HG03460 (cell line): ENCODE measurements around the gene MNAT1.
A peak's percentile ranks its signal among the peaks of the same experiment; 100 is the strongest.

Source experiments
- ATAC-seq: cut with Tn5 transposase; IDR thresholded peaks from one replicate; pipeline ENCODE4 v1.9.1; 2021; ENCODE audit not compliant: unreplicated experiment

Gene MNAT1

DNA sequence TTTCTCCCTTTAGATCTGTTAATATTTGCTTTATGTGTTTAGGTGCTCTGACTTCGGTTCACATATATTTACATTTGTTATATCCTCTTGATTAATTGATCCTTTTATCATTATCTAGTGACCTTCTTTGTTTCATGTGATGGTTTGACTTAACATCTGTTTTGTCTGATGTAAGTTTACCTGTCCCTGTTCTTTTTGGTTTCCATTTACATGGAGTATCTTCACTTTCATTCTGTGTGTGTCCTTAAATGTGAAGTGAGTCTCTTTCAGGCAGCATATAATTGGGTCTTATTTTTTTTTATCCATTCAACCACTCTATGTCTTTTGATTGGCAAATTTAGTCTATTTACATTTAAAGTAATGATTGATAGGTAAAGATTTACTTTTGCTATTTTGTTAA is 222.1 kb downstream of the MNAT1 start:
- ATAC-seq, result no peak

DNA sequence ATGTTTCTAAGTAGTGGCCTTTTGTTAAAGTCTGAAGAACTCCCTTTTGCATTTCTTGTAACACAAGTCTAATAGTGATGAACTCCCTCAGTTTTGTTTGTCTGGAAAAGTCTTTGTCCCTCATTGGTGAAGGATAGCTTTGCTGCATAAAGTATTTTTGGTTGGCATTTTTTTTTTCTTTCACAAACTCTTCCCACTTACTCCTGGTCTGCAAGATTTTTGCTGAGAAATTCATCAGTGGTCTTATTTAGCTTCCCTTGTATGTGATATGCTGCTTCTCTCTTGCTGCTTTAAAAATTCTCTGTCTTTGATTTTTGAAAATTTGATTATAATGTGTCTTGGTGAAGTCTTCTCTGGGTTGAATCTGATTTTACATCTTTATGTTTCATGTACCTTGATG is 223.6 kb downstream of the MNAT1 start:
- no peak for ATAC-seq

DNA sequence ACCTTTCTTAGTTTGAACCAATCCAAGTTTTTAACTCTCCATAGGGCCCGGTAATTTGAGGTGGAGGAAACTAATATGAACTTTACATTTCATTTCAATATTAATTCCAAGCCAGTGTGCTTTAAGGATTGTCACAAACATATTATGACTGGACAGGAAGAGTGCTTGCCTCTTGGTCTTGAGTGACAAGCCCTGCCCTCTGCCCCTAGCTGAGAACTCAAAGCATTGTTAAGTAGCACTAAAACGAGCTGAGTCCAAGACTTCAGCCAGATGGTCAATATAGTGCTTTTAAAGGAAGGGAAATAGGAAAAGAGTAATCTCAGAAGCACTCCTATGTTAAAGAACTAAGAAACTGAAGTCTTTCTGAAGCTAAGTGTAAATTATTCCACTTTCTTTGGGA is 229.2 kb downstream of the MNAT1 start:
- ATAC-seq, result no peak

DNA sequence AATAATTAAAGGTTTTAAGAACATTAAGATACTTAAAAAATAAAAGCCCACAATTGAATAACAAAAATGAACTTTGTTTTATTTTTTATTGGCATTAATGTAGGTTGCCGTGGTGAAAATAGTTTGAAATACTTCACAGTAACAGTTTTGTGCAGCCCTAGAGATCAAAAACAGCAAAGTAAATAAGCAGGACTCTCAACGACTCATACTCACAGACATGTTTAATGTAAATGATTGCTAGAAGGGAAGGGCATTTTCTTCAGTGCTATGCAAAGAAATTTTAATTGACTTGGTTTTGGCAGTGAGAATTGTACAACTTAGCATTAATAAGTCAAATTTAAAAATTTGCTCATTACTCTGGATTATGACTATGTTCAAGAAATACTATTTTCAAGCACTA is 230.3 kb downstream of the MNAT1 start:
- ATAC-seq, result no peak

DNA sequence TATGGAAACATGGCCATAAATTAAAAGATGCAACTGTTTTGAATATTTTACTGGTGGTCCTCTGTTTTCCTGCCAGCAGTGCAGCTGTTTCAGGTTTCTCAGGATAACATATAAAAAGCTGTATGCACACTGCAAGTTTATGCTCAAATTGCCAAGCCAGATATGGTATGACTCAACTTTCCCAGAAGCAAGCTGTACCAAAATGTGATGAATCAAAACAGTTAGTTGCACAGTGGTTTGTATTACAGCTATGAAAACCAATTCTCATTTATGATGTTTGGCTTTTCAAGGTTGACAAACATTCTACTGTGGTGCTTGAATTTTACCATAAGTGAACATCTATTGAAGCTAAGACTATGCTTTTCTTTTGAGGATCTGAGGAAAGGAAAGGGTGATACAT is 230.8 kb downstream of the MNAT1 start:
- ATAC-seq, result no peak

DNA sequence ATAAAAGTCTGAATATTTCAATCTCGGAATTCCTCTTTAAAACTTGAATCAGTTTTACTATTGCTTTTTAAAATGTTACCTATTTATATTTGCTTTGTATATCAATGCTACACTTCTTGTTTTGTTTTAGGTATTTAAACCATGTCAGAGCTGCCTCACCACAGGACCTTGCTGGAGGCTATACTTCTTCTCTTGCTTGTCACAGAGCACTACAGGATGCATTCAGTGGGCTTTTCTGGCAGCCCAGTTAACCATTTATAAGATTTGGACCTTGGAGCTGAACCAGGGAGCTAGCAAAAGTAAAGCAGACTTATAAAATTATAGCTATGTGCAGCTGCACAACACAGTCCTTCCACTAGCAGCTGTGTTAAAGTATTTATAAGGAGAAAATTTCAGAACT is 233.5 kb downstream of the MNAT1 start:
- no peak for ATAC-seq

DNA sequence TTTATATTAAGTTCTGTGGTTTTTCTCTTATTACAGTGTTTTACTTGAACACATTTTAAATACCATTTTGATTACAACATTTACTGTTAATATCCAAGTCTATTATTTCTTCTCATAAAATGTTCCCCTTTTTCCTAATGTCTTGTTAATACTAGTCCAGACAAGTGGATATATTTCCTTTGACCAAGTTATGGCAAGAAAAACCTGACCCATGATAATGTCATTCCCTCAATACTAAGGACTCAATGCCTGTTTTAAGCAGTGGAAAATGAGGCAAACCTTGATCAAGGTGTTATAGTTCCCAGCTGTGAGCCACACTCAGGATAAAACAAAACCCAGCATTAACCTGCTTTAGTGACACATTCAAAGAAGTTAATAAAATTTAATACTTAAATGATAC is 234.1 kb downstream of the MNAT1 start:
- no peak for ATAC-seq

DNA sequence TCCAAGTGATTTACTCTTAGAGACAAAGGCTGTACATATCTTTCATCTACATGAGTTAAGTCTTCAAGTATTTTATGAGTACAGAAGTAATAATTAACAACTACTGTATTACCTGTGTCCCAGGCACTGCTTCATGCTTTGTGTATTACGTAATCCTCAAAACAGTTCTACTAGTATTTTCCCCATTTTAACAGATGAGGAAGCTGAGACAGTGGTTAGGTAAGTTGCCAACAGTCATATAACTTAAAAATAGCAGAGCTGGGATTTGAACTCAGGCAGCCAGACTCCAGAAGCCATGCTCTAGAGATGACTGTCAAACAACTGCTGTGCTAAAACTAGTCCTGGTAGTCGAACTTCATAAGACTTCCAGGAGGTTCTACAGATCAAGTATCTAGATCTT is 235.6 kb downstream of the MNAT1 start:
- no peak for ATAC-seq

DNA sequence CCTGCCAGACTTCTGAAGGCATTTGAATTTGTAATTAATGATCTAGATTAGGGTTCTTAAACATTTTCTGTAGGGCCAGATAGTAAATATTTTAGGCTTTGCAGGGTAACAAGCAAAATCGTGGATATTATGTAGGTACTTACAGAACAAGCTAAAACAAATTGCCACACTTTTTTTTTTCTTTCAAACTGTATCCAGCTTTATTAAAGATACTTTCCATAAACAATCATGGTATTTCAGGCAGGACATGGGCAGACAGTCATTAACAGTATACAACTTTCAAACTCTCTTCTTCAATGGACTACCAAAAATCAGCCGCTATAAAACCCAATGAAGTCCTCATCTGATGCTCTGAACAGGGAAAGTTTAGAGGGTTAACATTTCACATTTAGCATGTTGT is 236.7 kb downstream of the MNAT1 start:
- ATAC-seq, result no peak

DNA sequence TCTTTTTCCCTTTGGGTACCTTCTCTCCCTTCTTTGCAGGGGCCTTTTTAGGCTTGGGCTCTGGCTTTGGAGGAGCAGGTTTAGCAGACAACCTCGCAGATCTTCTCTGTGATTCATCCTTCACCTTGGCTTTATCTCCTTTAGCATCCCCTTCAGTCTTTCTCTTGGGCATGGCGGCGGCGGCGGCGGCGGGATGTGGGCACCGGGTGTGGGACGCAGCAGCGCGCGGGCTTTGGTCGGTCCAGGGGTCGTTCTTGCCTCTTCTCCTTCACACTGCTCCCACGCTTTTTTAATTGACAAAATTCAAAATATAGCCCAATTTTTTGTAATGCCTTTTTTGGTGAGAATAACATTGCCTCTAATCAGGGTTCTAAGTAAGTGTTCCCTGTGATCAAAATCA is 237.7 kb downstream of the MNAT1 start:
- no peak for ATAC-seq

DNA sequence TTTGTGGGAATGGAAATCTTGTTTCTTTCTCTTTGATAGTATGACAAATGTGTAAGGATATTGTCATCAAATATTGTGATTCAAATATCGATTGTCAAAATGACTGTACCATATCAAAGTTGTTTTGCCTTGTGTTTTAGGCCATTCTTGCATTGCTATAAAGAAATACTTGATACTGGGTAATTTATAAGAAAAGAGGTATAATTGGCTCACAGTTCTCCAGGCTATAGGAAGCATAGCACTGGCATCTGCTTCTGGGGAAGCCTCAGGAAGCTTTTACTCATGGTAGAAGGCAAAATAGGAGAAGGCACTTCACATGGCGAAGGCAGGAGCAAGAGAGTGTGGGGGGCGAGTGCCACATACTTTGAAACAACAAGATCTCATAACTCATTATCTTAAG is 238.5 kb downstream of the MNAT1 start:
- ATAC-seq, result no peak

DNA sequence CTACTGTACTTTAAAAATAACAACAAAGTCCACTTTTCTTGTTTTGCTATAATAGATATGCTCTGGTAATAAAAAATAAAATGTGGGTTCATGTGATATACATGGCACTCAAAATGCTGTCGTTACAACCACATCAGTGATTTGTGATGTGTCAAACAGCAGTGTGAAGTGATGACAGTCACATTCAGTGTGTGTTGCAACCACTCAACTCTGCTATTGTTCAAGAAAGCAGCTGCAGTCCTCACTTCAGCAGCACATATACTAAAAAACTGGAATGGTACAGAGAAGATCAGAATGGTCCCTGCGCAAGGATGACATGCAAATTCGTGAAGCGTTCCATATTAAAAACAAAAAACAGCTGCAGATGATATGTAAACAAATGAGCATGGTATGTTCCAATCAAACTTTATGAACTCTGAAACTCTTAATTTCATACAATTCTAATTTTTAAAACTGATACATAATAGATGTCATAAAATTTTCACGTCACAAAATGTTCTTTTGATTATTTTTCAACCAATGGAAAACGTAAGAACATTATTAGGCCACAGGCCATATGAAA is 239.6 kb downstream of the MNAT1 start:
- ATAC-seq, result no peak

DNA sequence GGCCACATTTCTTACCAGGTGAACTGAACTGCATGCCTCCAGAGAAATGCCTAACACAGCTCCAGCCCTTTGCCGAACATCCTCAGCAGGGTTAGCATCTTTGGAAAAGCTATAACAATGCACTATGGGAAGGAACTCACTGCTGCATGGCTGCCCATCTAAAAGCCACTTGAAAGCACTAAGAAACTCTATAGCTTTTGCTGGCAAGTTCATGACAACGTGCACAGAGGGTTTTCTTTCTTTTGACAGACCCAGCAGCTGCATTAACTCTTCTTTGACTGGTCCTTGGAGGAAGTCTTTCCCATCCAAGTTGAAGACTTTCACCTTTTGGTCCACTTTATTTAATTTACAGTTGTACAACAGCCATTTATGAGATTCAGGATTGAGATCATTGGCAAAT is 241.0 kb downstream of the MNAT1 start:
- ATAC-seq, result no peak

DNA sequence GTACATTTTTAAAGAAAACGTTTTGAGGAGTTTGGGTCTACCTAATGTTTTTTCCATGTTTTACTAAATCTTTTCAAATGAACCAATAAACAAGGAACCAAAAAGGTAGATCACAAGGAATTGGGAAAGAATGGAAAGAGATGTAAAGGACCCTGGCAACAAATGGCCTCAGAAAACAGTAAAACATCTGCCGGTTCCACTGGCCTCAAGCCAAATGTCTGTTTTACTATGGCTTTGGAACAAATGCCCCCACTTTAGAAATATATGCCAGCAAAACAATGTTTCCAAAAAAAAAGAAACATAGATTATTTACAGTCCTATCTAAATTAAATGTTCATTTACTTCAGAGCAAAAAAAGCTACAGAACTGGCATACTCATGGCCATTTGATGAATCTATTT is 243.3 kb downstream of the MNAT1 start:
- ATAC-seq, result no peak

DNA sequence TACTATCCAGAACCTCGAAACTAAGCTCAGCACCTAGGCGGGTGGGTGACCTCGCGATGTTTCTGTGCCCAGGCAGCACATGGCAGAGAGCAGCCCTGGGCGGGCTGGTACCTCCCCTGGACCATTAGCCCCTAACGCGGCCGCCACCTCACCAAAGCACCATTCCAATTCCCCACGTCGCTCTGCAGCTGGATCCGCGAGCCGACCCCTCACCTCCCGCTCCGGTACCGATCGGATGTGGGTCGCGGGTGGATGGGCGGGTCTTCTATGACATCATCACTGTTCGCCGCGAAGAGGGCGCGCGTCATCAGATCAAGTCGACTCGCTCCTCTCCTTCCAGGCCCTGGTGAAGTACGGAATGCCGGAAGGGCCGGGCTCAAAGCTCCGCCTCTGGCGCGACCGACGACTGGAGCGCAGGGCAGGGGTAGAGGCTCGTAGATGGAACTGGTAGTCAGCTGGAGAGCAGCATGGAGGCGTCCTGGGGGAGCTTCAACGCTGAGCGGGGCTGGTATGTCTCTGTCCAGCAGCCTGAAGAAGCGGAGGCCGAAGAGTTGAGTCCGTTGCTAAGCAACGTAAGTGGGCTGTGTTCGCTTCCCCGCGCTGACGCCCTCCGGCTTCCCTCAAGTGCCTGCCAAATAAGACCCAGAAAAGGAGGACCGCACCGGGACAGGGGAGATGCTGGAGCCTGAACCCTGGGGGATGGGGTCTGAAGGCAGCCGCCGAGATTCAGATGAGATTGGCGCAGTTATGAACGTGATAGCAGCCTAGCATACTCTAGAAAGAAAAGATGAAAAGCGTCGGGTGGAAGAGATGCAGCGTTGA is 246.5 kb downstream of the MNAT1 start, which contains the start of the genes SLC38A6 and TRMT5:
SLC38A6 (plus strand) TSS at position 435 of the 822 bp plus-strand sequence; CDS start at position 468, 33 bp downstream.
TRMT5 (minus strand) TSS at position 269 of the 822 bp plus-strand sequence; CDS start at position 163, 106 bp downstream.
- ATAC-seq, result peak; percentile 83

DNA sequence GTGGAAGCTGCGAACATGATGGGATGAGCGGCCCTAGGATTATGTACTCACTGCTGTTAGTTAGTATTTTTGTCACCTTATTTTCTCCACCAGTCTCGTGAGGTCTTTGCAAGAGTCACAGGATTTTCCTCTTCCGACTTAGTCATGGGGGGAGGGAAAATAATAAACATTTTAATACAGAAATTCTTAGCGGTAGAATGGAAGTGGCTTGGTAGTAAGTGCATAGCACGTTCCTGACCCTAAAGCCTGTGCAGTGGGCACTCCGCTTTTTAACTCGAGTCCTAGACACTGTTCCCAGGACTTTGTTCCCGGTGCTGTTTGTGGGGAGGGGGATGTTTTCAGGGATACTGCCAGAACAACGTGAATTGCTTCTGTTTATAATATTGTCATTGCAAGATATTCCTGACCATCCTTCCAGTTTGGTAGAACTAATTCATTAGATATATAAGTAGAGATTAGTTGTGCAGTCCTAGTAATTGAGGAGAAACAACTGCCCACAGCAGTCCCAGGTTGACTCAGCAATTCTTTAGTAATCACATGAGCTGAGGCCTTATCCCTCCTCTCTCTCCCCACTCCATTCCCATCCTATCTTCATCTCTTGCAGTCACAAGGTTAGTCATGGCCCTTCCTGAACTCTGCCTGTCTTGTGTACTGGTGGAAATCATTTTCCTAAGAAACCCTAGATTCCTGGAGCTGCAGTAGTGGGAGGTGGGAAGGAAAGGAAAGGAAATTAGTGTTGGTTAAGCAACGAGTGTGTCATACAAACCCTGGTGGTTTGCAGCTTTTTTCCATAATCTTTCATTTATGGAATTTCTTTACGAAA is 247.3 kb downstream of the MNAT1 start:
- ATAC-seq, result no peak

DNA sequence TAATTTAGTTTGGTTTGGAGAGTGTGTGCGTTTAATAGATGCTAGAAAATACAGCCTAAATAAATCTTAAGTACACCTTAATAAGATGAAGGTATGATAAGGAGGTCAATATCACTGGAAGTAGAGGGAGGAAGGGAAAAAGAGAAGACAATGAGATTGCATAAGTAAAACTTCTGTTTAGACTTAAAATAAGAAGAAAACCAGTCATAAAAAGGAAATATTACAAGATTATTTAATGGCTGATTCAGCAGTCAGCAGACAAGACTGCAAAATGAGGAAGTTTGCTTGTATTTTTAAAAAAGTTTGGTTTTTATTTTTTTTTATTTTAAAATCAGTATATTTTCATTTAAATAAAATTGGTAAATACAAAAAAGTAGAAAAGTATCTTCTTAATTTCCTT is 249.6 kb downstream of the MNAT1 start:
- no peak for ATAC-seq

DNA sequence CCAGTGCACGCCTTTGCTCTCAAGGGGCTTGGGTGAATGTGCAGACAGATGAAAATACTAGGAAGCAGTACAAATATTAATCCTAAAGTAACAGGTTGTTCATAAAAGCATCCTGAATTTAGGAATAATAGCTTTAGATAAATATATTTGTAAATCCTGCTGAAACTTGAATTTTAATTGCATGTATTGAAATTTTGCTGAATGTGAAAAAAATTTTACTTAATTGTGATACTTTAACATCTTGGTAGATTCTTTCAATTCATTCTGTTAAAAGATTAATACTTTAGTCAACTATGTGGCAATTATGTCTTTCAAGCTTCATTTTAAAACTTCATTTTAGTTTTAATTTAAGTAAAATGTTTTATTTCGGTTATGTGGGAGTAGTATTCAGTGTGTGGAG is 251.9 kb downstream of the MNAT1 start:
- ATAC-seq, result no peak

DNA sequence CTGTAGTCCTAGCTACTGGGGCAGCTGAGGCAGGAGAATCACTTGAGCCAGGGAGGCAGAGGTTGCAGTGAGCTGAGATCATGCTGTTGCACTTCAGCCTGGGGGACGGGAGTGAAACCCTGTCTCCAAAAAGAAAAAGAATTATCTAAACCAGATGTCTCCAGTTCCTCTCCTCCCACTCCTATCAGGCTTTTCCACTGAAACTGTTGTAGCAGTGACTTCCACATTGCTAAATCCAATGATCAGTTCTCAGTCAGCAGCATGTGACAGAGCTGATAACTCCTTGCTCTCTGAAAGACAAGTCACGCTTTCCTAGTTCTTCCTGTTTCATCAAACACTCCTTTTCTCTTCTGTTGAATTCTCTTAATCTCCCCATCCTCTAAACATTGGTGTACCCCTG is 255.0 kb downstream of the MNAT1 start:
- no peak for ATAC-seq

DNA sequence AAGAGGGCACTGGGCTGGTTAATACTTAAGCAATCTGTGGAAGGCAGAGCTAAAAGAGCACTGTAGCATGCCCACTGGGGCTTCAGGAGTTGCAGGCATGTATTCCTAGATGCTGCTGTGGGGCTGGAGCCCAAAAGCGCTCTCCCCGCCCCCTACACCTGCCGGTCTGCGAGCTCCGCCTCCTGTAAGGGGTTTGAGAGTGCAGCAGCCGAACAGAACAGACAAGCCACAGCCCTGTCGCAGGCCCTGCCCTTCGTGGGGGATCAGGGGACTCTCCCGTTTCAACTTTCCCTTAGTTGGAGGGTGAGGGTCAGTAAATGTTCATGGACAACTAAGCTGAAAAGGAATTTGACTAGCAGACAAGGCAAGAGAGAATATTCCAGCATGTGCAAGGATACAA is 264.1 kb downstream of the MNAT1 start:
- no peak for ATAC-seq

DNA sequence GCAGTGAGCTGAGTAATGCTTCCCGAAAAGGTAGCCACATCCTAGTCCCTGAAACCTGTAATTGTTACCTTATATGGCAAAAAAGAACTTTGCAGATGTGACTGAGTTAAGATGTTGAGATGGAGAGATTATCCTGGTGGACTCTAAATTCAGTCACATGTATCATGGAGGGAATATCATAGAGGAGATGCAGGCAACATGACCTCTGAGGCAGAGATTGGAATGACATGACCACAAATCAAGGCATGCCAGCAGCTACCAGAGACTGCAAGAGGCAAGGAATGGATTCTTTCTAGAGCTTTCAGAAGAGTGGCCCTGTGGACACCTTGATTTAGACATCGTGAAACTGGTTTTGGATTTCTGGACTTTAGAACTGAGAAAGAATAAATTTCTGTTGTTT is 265.0 kb downstream of the MNAT1 start:
- ATAC-seq, result no peak

DNA sequence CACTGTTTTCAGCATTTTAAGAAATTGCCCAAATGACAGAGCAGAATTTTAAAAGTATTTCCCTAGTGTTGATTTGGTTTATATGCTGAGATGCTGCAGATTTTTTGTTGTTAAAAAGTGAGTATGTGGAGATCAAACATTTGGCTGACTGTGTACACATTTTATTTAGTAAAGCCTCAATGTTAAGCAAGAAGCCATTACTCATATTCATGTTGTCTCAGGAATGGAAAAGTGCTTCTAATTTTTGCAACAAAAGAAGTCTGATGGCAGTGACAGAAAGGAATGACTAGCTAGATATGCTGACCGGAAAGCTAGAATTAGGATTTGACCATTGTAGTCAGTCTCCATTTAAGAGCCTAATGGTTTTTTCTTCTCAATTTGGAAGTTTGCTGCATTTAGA is 269.0 kb downstream of the MNAT1 start:
- ATAC-seq, result no peak
